GM12892 (cell line): ENCODE measurements around the gene MRGPRD.

Source experiments
- POLR2A ChIP-seq: IDR thresholded peaks from 2 replicates; pipeline ENCODE4 v1.6.1; 2011; ENCODE audit warnings: low read depth, low read length, control low read depth
- TAF1 ChIP-seq: IDR thresholded peaks from 2 replicates; pipeline ENCODE4 v1.6.1; 2011; ENCODE audit warnings: low read depth, mild to moderate bottlenecking, control low read depth, low read length, borderline replicate concordance

DNA sequence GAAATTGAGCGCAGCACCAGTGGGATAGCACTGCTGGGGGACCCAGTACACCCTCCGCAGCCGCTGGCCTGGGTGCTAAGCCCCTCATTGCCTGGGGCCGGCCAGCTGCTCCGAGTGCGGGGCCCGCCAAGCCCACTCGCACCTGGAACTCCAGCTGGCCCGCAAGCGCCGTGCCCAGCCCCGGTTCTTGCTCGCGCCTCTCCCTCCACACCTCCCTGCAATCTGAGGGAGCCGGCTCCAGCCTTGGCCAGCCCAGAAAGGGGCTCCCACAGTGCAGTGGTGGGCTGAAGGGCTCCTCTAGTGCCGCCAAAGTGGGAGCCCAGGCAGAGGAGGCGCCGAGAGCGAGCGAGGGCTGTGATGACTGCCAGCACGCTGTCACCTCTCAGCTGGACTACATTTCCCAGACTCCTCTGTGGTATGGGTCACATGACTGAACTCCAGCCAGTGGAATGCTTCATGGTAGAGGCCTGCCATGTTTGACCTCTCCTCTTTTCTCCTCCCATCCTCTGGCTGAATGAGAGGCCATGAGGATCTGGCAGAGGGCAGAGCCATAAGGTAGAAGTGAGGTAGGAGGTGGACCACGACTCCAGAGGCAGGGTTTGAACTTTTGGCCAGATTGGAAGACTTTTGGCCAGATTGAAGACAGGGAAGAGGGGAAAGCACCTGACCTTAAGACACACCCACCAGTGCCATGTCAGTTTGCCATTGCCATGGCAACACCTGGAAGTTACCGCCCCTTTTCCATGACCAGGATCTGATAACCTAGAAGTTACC, 6.2 kb downstream of the MRGPRD start:
- TF ChIP-seq POLR2A (no peak), TAF1 (no peak)
